RPMI8226 (cell line): ENCODE data around the gene CCL17.
A peak's percentile ranks its signal among the peaks of the same experiment; 100 is the strongest.

Experiments used
- DNase-seq: peaks from one replicate; pipeline ENCODE4 v3.0.0-alpha.2; 2015

CCL17 gene

DNA sequence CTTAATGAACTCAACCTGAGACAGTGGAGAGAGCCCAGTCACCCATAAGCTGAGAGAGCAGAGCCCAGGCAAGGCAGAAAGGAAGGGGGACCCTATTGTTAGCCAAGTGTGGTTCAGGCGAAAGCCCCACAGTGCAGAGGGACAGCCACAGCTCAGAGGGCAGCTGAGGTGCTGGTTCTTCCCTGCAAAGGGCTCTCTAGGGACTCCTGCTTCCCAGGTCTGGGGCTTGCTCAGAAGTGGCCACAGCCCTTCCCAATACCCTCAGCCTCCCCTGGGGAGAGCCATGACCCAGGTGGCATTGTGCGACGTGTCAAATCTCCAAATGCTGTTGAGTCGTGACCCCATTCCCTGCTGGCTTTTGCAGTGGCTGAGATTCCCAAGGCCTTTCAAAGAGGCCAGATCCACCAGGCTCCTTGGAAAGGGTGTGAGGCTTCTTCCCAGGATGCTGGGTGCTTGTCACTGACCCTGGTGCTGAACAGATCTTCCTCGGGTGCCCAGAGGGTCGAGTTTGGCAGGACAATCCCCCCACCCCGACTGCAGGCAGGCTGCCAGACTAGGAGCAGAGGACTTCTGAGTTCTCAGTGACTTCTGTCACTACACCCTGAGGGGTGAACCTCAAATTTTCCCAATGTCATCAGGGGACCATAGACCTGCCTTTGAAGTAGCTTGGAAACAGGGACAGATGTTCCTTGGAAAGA, 2.5 kb upstream of the CCL17 start:
- DNase-seq, result no peak

- no peak for DNase-seq
These were observed 530 bp downstream of the CCL17 start for GRCh38 chr16:57405097-57405496.

GRCh38 chr16:57406881-57407280, 2.3 kb downstream of the CCL17 start:
- no peak for DNase-seq

GRCh38 chr16:57407521-57408353, 3.2 kb downstream of the CCL17 start:
- no peak for DNase-seq

GRCh38 chr16:57409065-57409464, 4.5 kb downstream of the CCL17 start:
- no peak for DNase-seq

GRCh38 chr16:57409870-57410587, 5.5 kb downstream of the CCL17 start:
- DNase-seq, result no peak

DNA sequence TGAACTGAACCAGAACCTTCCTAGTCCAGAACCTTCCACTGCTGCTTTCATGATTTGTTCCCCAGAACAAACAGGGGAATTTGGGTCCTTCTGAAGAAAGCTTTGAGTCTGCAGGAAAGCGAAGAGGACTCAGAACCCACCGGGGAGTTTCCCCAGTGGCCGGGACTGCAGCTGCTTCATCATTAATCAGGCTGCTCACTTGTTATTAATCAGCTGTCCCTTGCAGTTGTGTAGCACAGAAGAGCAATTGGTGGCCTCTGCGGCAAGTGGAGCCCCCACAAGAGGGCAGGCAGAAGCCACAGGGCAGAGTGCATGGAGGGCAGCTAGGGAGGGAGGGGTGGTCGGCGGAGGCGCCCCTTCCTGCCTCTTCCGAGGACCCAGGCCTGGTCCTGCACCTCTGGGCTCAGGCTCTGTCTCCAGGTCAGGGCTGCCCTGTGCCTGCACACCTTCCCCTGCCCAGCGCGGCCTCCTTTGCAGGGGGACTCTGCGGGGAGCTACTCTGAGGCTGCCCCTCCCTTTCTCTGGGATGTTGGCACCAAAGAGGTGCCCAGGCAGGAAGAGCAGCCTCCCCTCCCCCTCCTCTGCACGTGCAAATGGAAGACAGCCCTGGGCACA, 6.9 kb downstream of the CCL17 start:
- DNase-seq, result no peak

DNA sequence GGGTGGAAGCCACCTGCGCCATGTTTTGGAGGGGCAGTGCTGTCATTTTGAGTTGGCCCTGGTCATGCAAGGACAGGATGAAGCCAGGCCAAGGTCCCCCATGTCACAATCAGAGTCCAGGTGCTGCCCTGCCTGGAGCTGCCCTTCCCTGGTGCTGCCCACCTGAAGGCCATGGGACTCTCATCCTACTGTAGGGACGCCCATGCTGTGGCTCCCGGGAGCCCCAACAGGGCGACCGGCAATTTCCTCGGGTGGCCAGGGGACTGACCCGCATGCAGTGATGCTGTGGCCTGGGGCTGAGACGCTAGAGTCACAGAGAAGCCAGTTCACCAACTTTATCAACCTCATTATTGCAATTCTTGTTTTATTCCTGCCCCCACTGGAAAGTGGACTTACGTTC, 8.0 kb downstream of the CCL17 start:
- no peak for DNase-seq

- no peak for DNase-seq
These were observed 8.7 kb downstream of the CCL17 start for GRCh38 chr16:57413301-57413730.

- DNase-seq, result no peak
These were observed 9.2 kb downstream of the CCL17 start for GRCh38 chr16:57413733-57414132.

GRCh38 chr16:57416084-57416483, 11.5 kb downstream of the CCL17 start:
- DNase-seq, result no peak

GRCh38 chr16:57419506-57419905, 14.9 kb downstream of the CCL17 start:
- no peak for DNase-seq

DNA sequence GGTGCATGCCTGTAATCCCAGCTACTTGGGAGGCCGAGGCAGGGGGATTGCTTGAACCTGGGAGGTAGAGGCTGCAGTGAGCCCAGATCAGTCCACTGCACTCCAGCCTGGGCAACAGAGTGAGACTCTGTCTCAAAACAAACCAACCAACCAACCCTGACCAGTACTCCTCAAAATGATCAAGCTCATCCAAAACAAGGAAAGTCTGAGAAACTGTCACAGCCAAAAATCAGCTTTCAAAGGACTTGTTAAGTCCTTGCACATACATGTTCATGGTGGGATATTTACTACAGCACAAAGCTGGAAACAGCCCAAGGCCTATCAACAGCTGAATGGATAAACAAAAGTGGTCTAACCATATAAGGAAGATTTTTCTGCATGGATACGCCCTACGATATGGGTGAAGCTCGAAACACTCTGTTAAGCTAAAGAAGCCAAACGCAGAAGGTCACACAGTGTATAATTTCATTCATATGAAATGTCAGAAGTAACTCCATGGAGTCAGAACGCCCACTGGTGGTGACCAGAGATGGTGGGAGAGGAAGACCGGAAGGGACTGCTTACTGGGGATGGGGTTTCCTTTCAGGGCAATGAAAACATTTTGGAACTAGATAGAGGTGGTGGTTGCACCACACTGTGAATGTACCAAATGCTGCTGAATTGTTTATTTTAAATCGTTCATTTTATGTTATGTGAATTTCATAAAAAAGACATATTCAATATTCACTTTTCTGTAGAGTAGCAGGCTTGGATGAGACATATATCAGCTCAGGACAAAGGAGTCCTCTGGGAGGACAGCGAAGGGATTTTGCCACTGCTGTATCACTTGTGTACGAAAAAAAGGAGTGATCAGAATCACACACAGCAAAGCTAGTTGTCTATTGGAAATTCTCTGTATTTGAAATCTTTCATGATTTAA, 17.7 kb downstream of the CCL17 start:
- DNase-seq, result peak; percentile 76

- no peak for DNase-seq
These were observed 18.6 kb downstream of the CCL17 start for GRCh38 chr16:57423152-57423551.

DNA sequence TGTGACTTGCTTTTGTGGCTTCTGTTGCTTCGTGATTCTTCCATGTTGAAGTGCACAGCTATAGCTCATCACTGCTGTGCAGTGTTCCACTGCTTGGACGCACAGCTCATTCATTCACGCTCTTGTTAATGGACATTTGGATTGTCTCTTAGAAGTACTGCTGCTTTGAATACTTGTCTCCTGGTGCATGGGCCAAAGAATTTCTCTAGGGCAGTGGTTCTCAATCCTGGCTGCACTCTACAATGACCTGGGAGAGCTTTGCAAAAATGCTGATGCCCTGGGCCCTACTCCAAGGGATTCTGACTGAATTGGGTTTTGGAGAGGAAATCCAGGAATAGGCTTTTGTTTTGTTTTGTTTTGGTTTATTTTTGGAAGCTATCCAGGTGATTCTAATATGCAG, 20.0 kb downstream of the CCL17 start:
- no peak for DNase-seq

DNA sequence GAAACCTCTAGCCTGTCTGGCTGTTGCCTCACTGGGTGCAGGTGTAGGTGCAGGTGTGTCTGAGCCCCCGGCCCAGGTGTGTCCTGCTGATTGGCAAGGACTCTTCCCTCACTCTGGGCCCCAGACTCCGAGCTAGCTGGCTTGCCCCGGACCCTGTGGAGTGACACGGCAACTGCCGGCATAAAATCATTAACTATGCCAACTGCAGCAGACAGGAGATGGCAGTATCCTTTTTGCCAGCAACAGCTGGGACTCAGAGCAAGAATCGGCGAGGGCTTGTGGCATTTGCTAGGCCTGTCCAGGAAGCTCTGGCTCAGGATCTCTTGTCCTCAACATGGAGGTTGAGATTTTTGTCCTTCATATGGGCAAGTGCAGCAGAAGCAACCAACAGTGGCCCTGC, 21.8 kb downstream of the CCL17 start:
- no peak for DNase-seq

DNA sequence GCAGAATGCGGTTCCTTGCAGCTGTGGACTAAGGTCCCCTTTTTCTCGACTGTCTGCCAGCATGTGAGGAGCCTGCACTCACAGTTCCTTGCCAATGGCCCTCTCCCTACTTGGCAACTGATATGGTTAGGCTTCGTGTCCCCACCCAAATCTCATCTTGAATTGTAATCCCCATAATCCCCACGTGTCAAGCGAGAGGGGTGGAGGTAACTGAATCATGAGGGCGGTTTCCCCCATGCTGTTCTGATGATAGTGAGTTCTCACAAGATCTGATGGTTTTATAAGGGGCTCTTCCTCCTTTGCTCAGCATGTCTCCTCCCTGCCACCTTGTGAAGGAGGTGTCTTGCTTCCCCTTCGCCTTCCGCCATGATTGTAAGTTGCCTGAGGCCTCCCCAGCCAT, 22.7 kb downstream of the CCL17 start:
- no peak for DNase-seq

DNA sequence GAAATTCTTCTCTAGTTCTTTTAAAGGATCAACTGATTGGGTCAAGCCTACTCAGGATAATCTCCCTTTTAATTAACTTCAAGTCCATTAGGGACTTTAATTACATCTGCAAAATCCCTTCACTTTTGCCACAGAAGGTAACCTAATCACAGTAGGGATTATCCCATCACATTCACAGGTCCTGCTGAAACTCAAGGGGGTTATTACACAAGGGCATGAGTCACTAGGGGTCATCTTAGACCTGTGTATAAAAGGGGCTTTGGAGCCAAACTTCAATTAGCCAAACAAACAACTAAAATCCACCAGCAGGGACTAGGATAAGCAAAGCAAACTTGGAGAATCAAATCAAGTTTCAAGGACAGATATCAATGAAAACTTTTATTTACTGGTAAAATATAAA, 23.3 kb downstream of the CCL17 start:
- DNase-seq, result no peak

GRCh38 chr16:57430955-57431354, 26.4 kb downstream of the CCL17 start:
- no peak for DNase-seq

- no peak for DNase-seq
These were observed 27.9 kb downstream of the CCL17 start for GRCh38 chr16:57432505-57432904.

GRCh38 chr16:57432989-57433388, 28.4 kb downstream of the CCL17 start:
- no peak for DNase-seq

- DNase-seq, result no peak
These were observed 29.4 kb downstream of the CCL17 start for GRCh38 chr16:57434003-57434402.
